ENCODE results near the gene RNF144A. TPM values are rescaled to one million over a fixed set of nuclear protein-coding genes. Genes with fewer than 3 reads are reported as not detected.

The RNF144A gene
- polyA plus RNA-seq, 3 donors = 0.30 to 0.68 (median 0.48) TPM

DNA sequence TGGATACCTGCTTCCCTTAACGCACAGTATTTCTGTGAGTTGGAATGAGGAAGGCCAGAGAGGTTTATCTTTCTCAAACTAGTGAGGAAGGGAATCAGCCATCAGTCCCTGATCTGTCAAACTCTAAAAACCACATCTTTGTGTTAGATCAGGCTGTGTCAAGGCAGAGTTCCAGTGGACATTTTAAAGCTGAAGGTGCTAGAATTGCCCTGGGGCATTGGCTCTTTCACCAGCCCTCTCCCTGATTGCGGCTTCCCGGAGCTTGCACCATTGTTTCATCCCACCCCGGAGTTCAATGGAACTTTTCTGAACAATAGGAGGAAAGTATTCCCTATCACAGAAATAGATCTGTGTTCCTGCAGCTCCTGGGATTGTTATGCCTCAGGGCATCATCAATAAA is 110.2 kb downstream of the RNF144A start:
- WGBS (ENCODE audit: insufficient coverage) = no CpG with 5 or more reads among the region's 4 CpGs
- peaks cover 5 to 15% of the 10 kb centered on the region in 2 donors for H3K4me1 ChIP-seq (ENCODE audit: control insufficient read depth in 1 of 2, insufficient read depth in 2 of 2, low read length in 2 of 2)
- H3K79me2 ChIP-seq (ENCODE audit: insufficient read depth, low read length) = no peaks in the 10 kb centered on the region
- peaks cover 4 to 27% of the 10 kb centered on the region in 2 donors for H3K36me3 ChIP-seq (replicated peaks in 1 of 2; ENCODE audit: control insufficient read depth in 1 of 2, insufficient read depth in 2 of 2, low read length in 2 of 2)
- peaks cover 18% of the 10 kb centered on the region for H3K4me1 Mint-ChIP-seq
- no peak overlapping the region for H3K4me2 ChIP-seq (replicated peaks; ENCODE audit: extremely low read depth, low read length, poor library complexity, severe bottlenecking)
- H3K27ac Mint-ChIP-seq = no peak overlapping the region
- no peaks in the 10 kb centered on the region for H3K9me3 ChIP-seq (replicated peaks in 1 of 2; ENCODE audit: control insufficient read depth in 1 of 2, insufficient read depth in 1 of 2, low read length in 2 of 2)
- H3K27me3 ChIP-seq (ENCODE audit: control insufficient read depth in 2 of 2, insufficient read depth in 2 of 2, low read length in 2 of 2) = no peaks in the 10 kb centered on the region
- no peaks in the 10 kb centered on the region for H3K9me3 Mint-ChIP-seq
- H3K9ac ChIP-seq (ENCODE audit: insufficient read depth, low read length, poor library complexity, severe bottlenecking) = no peak overlapping the region
- H2AFZ ChIP-seq (ENCODE audit: insufficient read depth, low read depth, low read length, poor library complexity, severe bottlenecking) = no peak overlapping the region
- no peak overlapping the region for H3K4me3 ChIP-seq (replicated peaks in 1 of 3; ENCODE audit: low read depth in 2 of 3, low read length in 3 of 3)
- no peaks in the 10 kb centered on the region for H4K20me1 ChIP-seq (ENCODE audit: insufficient read depth, low read length)
- H3K27me3 Mint-ChIP-seq (ENCODE audit: low read depth in 3 of 3) = no peaks in the 10 kb centered on the region
- DNase-seq = no peak
- TF ChIP-seq, protein P1, sequence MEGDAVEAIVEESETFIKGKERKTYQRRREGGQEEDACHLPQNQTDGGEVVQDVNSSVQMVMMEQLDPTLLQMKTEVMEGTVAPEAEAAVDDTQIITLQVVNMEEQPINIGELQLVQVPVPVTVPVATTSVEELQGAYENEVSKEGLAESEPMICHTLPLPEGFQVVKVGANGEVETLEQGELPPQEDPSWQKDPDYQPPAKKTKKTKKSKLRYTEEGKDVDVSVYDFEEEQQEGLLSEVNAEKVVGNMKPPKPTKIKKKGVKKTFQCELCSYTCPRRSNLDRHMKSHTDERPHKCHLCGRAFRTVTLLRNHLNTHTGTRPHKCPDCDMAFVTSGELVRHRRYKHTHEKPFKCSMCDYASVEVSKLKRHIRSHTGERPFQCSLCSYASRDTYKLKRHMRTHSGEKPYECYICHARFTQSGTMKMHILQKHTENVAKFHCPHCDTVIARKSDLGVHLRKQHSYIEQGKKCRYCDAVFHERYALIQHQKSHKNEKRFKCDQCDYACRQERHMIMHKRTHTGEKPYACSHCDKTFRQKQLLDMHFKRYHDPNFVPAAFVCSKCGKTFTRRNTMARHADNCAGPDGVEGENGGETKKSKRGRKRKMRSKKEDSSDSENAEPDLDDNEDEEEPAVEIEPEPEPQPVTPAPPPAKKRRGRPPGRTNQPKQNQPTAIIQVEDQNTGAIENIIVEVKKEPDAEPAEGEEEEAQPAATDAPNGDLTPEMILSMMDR (IDR thresholded peaks at IDR 0.05) = no peak
- H3K27ac ChIP-seq (ENCODE audit: low read depth in 1 of 2, low read length in 2 of 2) = no peak overlapping the region
- H3K36me3 Mint-ChIP-seq = peaks cover 14 to 23% of the 10 kb centered on the region in 2 donors
- H3K4me3 Mint-ChIP-seq = no peak overlapping the region
- intact Hi-C loops (cut with micrococcal nuclease) = no loop called here

DNA sequence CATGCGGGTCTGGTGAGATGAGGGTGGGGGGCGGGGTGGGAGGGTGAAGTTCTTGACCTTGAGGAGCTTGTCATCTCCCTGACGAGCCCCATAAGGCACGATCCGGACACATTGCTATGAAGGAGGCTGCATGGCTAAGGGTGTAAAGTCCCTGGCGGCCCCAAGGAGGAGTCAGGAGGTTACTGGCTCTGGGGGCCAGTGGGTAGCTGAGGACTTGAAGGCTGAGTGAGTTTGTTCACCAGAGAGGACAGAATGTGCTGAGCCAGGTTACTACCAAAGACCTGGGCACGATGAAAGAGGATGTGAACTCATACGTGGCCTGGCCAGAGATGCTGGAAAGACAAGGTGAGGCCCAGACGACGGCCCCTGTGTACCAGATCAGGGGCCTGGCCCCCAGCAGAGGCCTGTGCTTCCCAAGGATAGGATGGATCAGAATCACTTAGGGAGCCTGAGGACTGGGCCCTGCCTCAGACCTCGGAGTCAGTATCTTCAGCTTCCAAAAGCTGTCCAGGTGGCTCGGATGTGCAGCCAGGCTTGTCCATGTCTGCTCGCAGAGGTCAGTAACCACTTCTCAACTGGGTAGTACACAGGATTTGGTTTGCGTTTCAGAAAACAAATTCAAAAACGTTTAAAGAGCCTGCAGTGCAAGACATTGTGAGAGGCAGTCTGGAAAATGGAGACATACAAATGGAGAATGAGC is 110.9 kb downstream of the RNF144A start:
- no peaks in the 10 kb centered on the region for H3K9me3 ChIP-seq (replicated peaks in 1 of 2; ENCODE audit: control insufficient read depth in 1 of 2, insufficient read depth in 1 of 2, low read length in 2 of 2)
- Mint-ChIP-seq H3K4me1 (peaks cover 18% of the 10 kb centered on the region), H3K36me3 (peaks cover 14 to 28% of the 10 kb centered on the region in 2 donors), H3K9me3 (no peaks in the 10 kb centered on the region), H3K4me3 (no peak overlapping the region), H3K27me3 (ENCODE audit: low read depth in 3 of 3) (no peaks in the 10 kb centered on the region), H3K27ac (no peak overlapping the region)
- DNase-seq = no peak
- H3K4me3 ChIP-seq (replicated peaks in 1 of 3; ENCODE audit: low read depth in 2 of 3, low read length in 3 of 3) = no peak overlapping the region
- no peaks in the 10 kb centered on the region for H4K20me1 ChIP-seq (ENCODE audit: insufficient read depth, low read length)
- no peak overlapping the region for H2AFZ ChIP-seq (ENCODE audit: insufficient read depth, low read depth, low read length, poor library complexity, severe bottlenecking)
- H3K79me2 ChIP-seq (ENCODE audit: insufficient read depth, low read length) = no peaks in the 10 kb centered on the region
- no peaks in the 10 kb centered on the region for H3K27me3 ChIP-seq (ENCODE audit: control insufficient read depth in 2 of 2, insufficient read depth in 2 of 2, low read length in 2 of 2)
- TF ChIP-seq, protein P1 (IDR thresholded peaks at IDR 0.05) = no peak
- H3K9ac ChIP-seq (ENCODE audit: insufficient read depth, low read length, poor library complexity, severe bottlenecking) = no peak overlapping the region
- H3K27ac ChIP-seq (ENCODE audit: low read depth in 1 of 2, low read length in 2 of 2) = no peak overlapping the region
- peaks cover 5 to 15% of the 10 kb centered on the region in 2 donors for H3K4me1 ChIP-seq (ENCODE audit: control insufficient read depth in 1 of 2, insufficient read depth in 2 of 2, low read length in 2 of 2)
- intact Hi-C loops (cut with micrococcal nuclease) = no loop called here
- H3K36me3 ChIP-seq (replicated peaks in 1 of 2; ENCODE audit: control insufficient read depth in 1 of 2, insufficient read depth in 2 of 2, low read length in 2 of 2) = peaks cover 4 to 21% of the 10 kb centered on the region in 2 donors
- 97% methylated on average over 11 of the region's 15 CpGs for WGBS (ENCODE audit: insufficient coverage)
- H3K4me2 ChIP-seq (replicated peaks; ENCODE audit: extremely low read depth, low read length, poor library complexity, severe bottlenecking) = no peak overlapping the region

Data from CD14-positive monocyte (primary cell).